Measurements from ENCODE around the gene NPAS3. TPM values are rescaled to one million over a fixed set of nuclear protein-coding genes. Genes with fewer than 3 reads are reported as not detected.

NPAS3 gene
- total and polyA plus RNA-seq, 2 of the 13 experiments (the other 11 are each of a cell fraction or from before 2014, with no cell fraction given): not detected

GRCh38 chr14:32986791-32987540, 48.3 kb downstream of the NPAS3 start:
- Histone ChIP-seq H3K27ac (ENCODE audit: extremely low read length, insufficient read depth, low read length) (no peak overlapping the region), H4K20me1 (ENCODE audit: insufficient read depth, low read length) (no peaks in the 10 kb centered on the region), H3K27me3 (ENCODE audit: control insufficient read depth in 1 of 2, insufficient read depth in 2 of 2, low read length in 2 of 2) (no peaks in the 10 kb centered on the region), H3K4me2 (ENCODE audit: low read depth, low read length) (no peak overlapping the region), H3K9ac (ENCODE audit: insufficient read depth, low read depth, low read length) (no peak overlapping the region), H3K4me3 (replicated peaks in 1 of 3; ENCODE audit: insufficient read depth in 1 of 3, low read depth in 2 of 3, low read length in 3 of 3) (no peak overlapping the region), H3K9me3 (ENCODE audit: low read length) (peaks cover 22% of the 10 kb centered on the region), H2AFZ (ENCODE audit: low read length) (no peak overlapping the region), H3K79me2 (ENCODE audit: insufficient read depth, low read length) (no peaks in the 10 kb centered on the region), H3K4me1 (ENCODE audit: insufficient read depth, low read length) (no peaks in the 10 kb centered on the region), H3K36me3 (replicated peaks in 1 of 2; ENCODE audit: control insufficient read depth in 1 of 2, insufficient read depth in 2 of 2, low read length in 2 of 2) (no peaks in the 10 kb centered on the region)
- intact Hi-C loops (cut with micrococcal nuclease; ENCODE audit: unreplicated experiment): no loop called here
- ChIA-PET CTCF (ENCODE audit: low intra/inter-chr PET ratio, low total read pairs) (no interaction called here), POLR2A (no interaction called here)
- no TSS peak for BruUV-seq (replicated peaks)
- WGBS (ENCODE audit: low lambda C conversion rate): 9% methylated on average over 7 of the region's 7 CpGs
- in situ Hi-C loops (cut with HindIII; ENCODE audit: extremely low pct_ligation_motif_present, low pct_unique_long_range_greater_than_20kb): no loop called here
- FAIRE-seq (no peak), ATAC-seq (no peak; the same call in 2 of the 3 replicates), DNase-seq (ENCODE audit: low spot score) (no peak)
- no peak for TF ChIP-seq ZEB1 (IDR thresholded peaks at IDR 0.05; ENCODE audit: insufficient replicate concordance, low read depth)
- TF ChIP-seq ONECUT2 (CRISPR knock-in tag; IDR thresholded peaks at IDR 0.05): no peak
- TF ChIP-seq ARHGAP35 (CRISPR knock-in tag; IDR thresholded peaks at IDR 0.05; ENCODE audit: borderline replicate concordance): no peak
- no peak for TF ChIP-seq ZFP90 (CRISPR knock-in tag; IDR thresholded peaks at IDR 0.05; ENCODE audit: borderline replicate concordance)
- no peak for TF ChIP-seq MAFF (IDR thresholded peaks at IDR 0.05; ENCODE audit: low read depth, low read length)
- TF ChIP-seq MTF1 (CRISPR knock-in tag; IDR thresholded peaks at IDR 0.05): no peak
- TF ChIP-seq MIER2 (CRISPR knock-in tag; IDR thresholded peaks at IDR 0.05): no peak
- no peak for TF ChIP-seq ZNF235 (CRISPR knock-in tag; IDR thresholded peaks at IDR 0.05; ENCODE audit: borderline replicate concordance)
- TF ChIP-seq ZBTB1 (CRISPR knock-in tag; IDR thresholded peaks at IDR 0.05; ENCODE audit: borderline replicate concordance): no peak
- no peak for TF ChIP-seq RFX5 (IDR thresholded peaks at IDR 0.05; ENCODE audit: low read depth, low read length)
- no peak for TF ChIP-seq HMGXB3 (CRISPR knock-in tag; IDR thresholded peaks at IDR 0.05; ENCODE audit: borderline replicate concordance)
- TF ChIP-seq KDM4B (CRISPR knock-in tag; IDR thresholded peaks at IDR 0.05): no peak
- TF ChIP-seq JUND (CRISPR knock-in tag; IDR thresholded peaks at IDR 0.05): no peak
- TF ChIP-seq ZNF326 (CRISPR knock-in tag; IDR thresholded peaks at IDR 0.05; ENCODE audit: borderline replicate concordance): no peak
- no peak for TF ChIP-seq ZNF513 (CRISPR knock-in tag; conservative IDR thresholded peaks at IDR 0.05)

All from HepG2 (cell line).